Uterus (tissue), 4 donors: Measurements from ENCODE around the gene FAM25G. TPM values are rescaled to one million over a fixed set of nuclear protein-coding genes. Genes with fewer than 3 reads are reported as not detected.
"Not testable (repeated sequence)": the region's sequence is repeated elsewhere in the genome, so short reads cannot be mapped to it uniquely, and the experiment has no call there.

Source experiments
- DNase-seq, 2 donors: peaks; one replicate each; pipeline ENCODE4 v3.0.0-alpha.2; 2019 to 2020
- H3K27ac ChIP-seq, 2 donors: fragments of 200-600 bp; sonication (generic); 1 replicate in 1 of 2; 2 replicates in 1 of 2; pipeline ENCODE4 v1.5.1; 2016 to 2018
- H3K27me3 ChIP-seq, 2 donors: fragments of 200-600 bp; sonication (generic); one replicate each; pipeline ENCODE4 v1.5.1; 2018 to 2019; ENCODE audit warnings: control low read depth in 1 of 2
- H3K36me3 ChIP-seq, 2 donors: fragments of 200-600 bp; sonication (generic); one replicate each; pipeline ENCODE4 v1.5.1; 2019; ENCODE audit warnings: control low read depth in 1 of 2
- H3K4me1 ChIP-seq, 2 donors: fragments of 200-600 bp; sonication (generic); one replicate each; pipeline ENCODE4 v1.5.1; 2018 to 2019; ENCODE audit warnings: control low read depth in 1 of 2
- H3K4me3 ChIP-seq, 2 donors: fragments of 200-600 bp; sonication (generic); 1 replicate in 1 of 2; 2 replicates in 1 of 2; pipeline ENCODE4 v1.5.1; 2018 to 2019; ENCODE audit warnings: mild to moderate bottlenecking in 1 of 2
- H3K9me3 ChIP-seq, 2 donors: fragments of 200-600 bp; sonication (generic); one replicate each; pipeline ENCODE4 v1.5.1; 2019; ENCODE audit warnings: control low read depth in 1 of 2
- intact Hi-C: fragments of 100-400 bp; cut with DNase I; formaldehyde crosslinking; loops from one replicate; pipeline ENCODE4 v1.15.1; 2023; ENCODE audit warnings: low total_unique reads
- total RNA-seq, 4 donors: library from RNA; depleted of rRNA in 3 of 4; stranded (reverse); fragments of >200 nt in 3 of 4; gene quantifications; one replicate each; pipeline versions ENCODE4 v1.1.0 to v1.2.4, GENCODE V29; 2014 to 2023
- donor health status: DM: yes; HTN: yes; CAD: no.

Gene FAM25G
- total RNA-seq, 4 donors from 2014 or later, result not detected

DNA sequence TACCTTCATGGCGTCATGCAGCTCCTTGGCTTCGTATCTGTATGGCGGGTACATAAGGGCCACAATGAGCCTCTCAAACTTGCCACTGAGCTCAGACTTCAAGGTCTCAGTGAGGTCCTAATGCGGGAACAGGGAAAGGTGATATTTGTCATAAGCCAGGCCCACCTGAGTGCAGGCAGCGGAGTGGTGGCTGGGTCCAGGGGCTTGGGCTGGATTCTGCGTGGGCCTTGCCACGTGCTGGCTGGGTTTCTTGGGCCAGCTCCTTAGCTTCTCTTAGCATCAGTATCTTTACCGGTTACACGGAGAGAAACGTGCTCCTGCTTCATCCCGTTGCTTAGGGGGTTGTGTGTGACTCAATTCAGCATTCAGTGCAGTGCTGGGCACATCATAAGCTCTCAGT is 14.4 kb downstream of the FAM25G start:
- H3K4me1 ChIP-seq, H3K36me3 ChIP-seq, H3K27me3 ChIP-seq, H3K4me3 ChIP-seq, H3K27ac ChIP-seq, H3K9me3 ChIP-seq, DNase-seq, intact Hi-C loops: not testable (repeated sequence)

GRCh38 chr10:47475101-47475500 is 16.4 kb downstream of the FAM25G start:
- H3K27ac ChIP-seq, H3K27me3 ChIP-seq, DNase-seq, H3K4me1 ChIP-seq, H3K4me3 ChIP-seq, H3K36me3 ChIP-seq, intact Hi-C loops, H3K9me3 ChIP-seq: not testable (repeated sequence)

DNA sequence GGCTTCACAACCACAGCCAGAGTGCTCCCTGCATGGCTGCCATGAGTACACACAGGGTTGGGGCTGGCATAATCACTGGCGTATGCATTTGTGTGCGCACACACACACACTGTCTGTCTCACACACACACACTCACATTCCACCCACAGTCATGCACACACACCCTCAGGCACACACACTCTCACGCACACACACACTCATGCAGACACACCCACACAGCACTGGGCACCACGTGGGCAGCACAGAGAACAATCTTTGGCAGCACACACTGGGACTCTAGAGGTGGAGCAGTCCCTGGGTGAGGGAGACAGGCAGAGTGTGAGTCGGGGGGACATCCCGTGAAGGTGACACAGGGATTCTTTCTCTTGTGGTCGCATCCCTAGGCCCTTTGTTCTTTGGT is 18.0 kb downstream of the FAM25G start:
- H3K36me3 ChIP-seq, H3K4me3 ChIP-seq, H3K4me1 ChIP-seq, DNase-seq, intact Hi-C loops, H3K9me3 ChIP-seq, H3K27me3 ChIP-seq, H3K27ac ChIP-seq: not testable (repeated sequence)

DNA sequence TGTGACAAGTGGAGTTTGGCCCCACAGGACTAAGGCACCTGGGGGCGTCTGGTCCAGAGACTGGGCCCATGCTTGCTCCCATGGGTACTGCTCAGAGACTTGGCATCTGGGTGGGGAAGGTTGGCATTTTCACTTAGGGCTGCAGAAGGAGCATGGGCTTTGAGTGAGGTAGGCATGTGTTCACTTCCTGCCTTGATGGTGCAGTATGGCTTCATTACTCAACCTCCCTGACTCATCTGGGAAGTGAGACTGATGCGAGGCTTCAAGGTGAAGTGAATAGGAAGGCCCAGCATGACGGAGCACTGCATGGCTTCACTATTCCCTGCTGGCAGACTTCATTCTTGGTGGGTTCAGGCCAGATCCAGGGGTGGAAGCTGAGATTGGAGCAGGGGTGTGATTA is 18.9 kb downstream of the FAM25G start:
- H3K4me3 ChIP-seq, H3K27ac ChIP-seq, H3K4me1 ChIP-seq, intact Hi-C loops, H3K9me3 ChIP-seq, DNase-seq, H3K27me3 ChIP-seq, H3K36me3 ChIP-seq: not testable (repeated sequence)

DNA sequence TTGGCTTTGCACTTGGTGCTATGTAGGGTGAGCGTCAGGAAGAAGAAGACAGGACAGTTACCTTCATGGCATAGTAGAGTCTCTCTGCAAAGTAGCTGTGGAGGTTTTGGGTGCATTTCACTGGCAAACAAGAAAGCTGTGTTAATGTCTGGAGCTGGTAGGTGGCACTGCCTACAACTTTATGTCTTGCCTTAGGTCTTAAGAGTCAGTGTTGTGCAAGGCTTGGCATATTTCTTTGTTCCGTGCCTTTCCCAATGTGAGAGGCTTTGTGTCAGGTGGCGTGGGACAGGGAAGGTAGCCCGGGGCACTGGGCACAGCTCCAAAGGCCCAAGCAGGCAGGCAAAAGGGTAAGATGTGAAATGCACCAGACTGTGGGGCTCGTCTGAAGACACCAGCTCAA is 19.4 kb downstream of the FAM25G start:
- intact Hi-C loops, H3K27ac ChIP-seq, H3K36me3 ChIP-seq, H3K4me1 ChIP-seq, DNase-seq, H3K27me3 ChIP-seq, H3K9me3 ChIP-seq, H3K4me3 ChIP-seq: not testable (repeated sequence)

DNA sequence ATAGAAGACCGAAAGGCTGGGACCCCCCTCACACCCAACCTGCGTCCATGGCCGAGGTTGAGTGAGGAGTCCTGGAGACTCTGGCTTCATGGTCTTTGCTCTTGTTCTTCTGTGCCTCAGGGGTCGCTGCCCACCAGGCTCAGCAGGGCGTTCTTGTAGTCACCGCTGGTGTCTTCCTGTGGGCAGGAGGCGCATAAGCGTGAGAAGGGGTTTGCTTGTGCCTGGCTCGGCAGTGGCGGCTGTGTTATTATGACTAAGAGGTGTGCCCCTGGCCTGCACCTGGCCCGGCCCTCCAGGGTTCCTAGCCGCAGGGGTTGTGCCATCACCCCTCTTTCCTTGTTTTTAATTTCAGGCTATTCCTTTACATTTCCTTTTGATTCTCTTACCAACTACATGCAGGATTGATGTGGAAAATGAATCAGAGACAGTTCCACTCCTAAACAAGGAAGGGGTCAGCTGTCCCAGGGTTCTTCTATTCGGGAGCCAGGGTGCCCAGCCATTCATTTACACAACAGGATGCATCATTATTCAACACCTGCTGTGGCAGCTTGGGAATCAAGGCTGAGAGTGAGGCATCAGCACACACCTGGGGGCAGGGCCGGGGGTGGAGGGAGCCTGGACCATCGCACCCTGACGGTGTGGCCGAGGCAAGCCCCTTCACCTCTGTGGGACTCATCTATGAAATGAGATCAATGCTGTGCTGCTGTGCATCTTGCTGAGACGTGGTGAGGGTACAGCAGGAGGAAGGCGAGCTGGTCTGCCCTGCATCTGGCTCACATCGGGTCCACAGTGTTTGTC is 22.6 kb downstream of the FAM25G start:
- H3K27me3 ChIP-seq, intact Hi-C loops, H3K9me3 ChIP-seq, DNase-seq, H3K36me3 ChIP-seq, H3K4me3 ChIP-seq, H3K4me1 ChIP-seq, H3K27ac ChIP-seq: not testable (repeated sequence)

DNA sequence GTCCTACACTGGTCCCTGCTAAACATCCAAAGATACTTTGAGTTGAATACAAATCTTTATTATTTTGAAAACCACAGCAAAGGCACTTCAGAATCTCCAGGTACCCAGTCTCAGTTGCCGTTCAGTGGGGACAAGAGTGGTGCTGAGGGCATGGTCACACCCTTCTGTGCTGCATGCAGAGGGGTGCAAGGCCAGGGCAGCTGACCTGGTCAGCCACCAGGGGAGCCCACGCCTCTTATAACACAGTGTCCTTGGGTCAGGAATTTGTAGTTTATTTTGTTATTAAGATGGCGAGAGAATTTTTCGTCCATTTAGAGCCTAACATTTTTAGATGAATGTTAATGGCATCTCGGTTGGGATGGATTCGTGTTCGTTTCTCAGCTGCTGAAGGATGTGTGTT is 23.5 kb downstream of the FAM25G start:
- H3K27ac ChIP-seq, H3K4me3 ChIP-seq, intact Hi-C loops, H3K9me3 ChIP-seq, DNase-seq, H3K4me1 ChIP-seq, H3K36me3 ChIP-seq, H3K27me3 ChIP-seq: not testable (repeated sequence)

DNA sequence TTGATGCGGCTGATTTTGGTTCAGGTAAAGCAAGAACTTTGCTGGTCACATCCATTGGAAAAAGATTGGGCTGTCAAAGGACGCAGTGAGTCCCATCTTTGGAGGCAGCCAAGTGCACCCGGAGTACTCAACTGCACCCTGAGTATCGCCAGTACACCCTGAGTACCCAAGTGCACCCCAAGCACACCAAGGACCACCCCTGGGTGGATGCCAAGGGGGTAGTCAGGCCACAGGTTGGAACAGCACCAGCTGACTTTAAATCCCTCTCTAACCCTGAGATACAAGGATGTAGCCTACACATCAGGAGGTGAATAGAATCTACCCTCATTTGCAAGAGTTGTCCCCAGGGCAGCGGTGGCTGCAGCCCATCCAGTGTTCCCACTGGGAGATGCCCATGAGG is 24.0 kb downstream of the FAM25G start:
- H3K27me3 ChIP-seq, H3K27ac ChIP-seq, H3K4me1 ChIP-seq, H3K9me3 ChIP-seq, DNase-seq, H3K36me3 ChIP-seq, H3K4me3 ChIP-seq, intact Hi-C loops: not testable (repeated sequence)

GRCh38 chr10:47465216-47465917 is 26.1 kb downstream of the FAM25G start:
- H3K27ac ChIP-seq, H3K4me3 ChIP-seq, H3K36me3 ChIP-seq, H3K27me3 ChIP-seq, DNase-seq, H3K9me3 ChIP-seq, H3K4me1 ChIP-seq, intact Hi-C loops: not testable (repeated sequence)

- H3K4me1 ChIP-seq, H3K9me3 ChIP-seq, H3K4me3 ChIP-seq, H3K27me3 ChIP-seq, H3K27ac ChIP-seq, H3K36me3 ChIP-seq, DNase-seq, intact Hi-C loops: not testable (repeated sequence)
Observed at GRCh38 chr10:47462577-47463358, 28.7 kb downstream of the FAM25G start.
